Motor neuron (in vitro differentiated cells): ENCODE data around the gene RRAGD. TPM values are rescaled to one million over a fixed set of nuclear protein-coding genes. Genes with fewer than 3 reads are reported as not detected.
A peak's percentile ranks its signal among the peaks of the same experiment; 100 is the strongest.

ENCODE experiments used
- ATAC-seq, 8 experiments: fragments of 200-7000 bp; cut with Tn5 transposase; replicated peaks in 6 of 8; 2 replicates each; pipeline ENCODE4 v1.8.0; 2021; ENCODE audit warnings: mild to moderate bottlenecking in 8 of 8, moderate library complexity in 8 of 8
- H3K27ac ChIP-seq, 2 donors: fragments of 250-450 bp; sonication (Bioruptor Pico); 2 replicates each; pipeline ENCODE4 v1.9.0; 2021; ENCODE audit warnings: antibody characterized with exemption in 2 of 2, mild to moderate bottlenecking in 2 of 2, moderate library complexity in 1 of 2
- H3K4me1 ChIP-seq, 2 donors: fragments of 250-450 bp; sonication (Bioruptor Pico); replicated peaks in 1 of 2; 2 replicates each; pipeline ENCODE4 v1.6.1; 2021; ENCODE audit warnings: antibody characterized with exemption in 2 of 2, mild to moderate bottlenecking in 2 of 2, moderate library complexity in 1 of 2
- H3K4me3 ChIP-seq, 5 donors: fragments of 250-450 bp; sonication (Bioruptor Pico); 2 replicates each; pipeline ENCODE4 v1.9.0; 2021; ENCODE audit warnings: antibody characterized with exemption in 5 of 5, mild to moderate bottlenecking in 5 of 5, moderate library complexity in 4 of 5
- WGBS, 10 experiments: fragments of 450-650 bp; shearing (Covaris generic); methylation state at CpG; one replicate each; pipeline ENCODE4 v1.0.0; 2022; 5-methylcytosine and 5-hydroxymethylcytosine counted together
- in situ Hi-C, 9 experiments: fragments of 400-800 bp; cut with MboI; loops; one replicate each; pipeline ENCODE4 v1.15.0; 2021; ENCODE audit warnings: low sequenced_read_pairs in 9 of 9, low pct_unique_long_range_greater_than_20kb in 2 of 9; ENCODE audit not compliant: unreplicated experiment in 9 of 9
- total RNA-seq, 8 experiments: library from RNA; unstranded; fragments of 300-600 nt; gene quantifications; 2 replicates each; pipeline versions ENCODE4 v1.2.3 to v1.2.4, GENCODE V29; 2022

The RRAGD gene
- total RNA-seq, 8 experiments from 2014 or later = 9.6 to 90.2 (median 27.4) TPM

DNA sequence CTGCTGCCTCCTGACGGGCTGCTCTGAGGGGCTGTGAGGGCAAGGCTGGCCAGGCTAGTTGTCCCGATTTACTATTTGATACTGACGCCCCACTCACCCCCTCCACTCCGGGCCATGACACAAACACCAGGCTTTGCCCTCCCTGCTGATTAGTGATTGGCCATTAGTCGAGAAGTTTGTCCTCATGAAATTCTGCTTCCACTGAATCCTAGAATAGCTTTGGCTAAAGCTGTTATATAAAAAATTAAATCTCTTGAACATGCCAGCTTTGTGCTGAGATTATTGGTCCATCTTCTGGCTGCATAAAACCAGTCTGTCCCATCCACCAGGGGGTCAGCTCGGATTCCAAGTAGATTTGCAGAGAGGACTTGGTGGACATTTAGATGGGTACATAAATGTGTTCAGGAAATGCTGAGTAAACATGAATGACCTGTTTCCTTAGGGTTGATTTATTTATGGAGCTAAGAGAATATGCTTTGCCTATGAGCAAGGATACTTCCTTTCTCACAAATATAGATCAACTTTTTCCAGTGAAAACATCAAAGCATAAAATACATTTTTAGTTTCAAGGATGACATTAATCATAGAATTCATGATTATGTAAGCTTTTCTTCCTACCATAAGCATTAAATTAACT, 96.7 kb downstream of the RRAGD start, which contains the start of gene GABRR2:
Gene GABRR2, minus strand, starts transcription at position 51 of the 637 bp plus-strand sequence. CDS start 134 bp downstream, outside the sequence.
- ATAC-seq = peak in 1 of 8 experiments; percentile 32
- Histone ChIP-seq H3K4me3 (no peak within 1 kb of the TSS), H3K4me1 (peaks cover 10 to 20% of the 10 kb centered on the region in 2 donors), H3K27ac (no peak within 1 kb of the TSS)
- in situ Hi-C loops = no loop called here
- WGBS, 10 experiments = 68 to 100% (median 98%) methylated on average over 1 to 5 of the region's 6 CpGs; no CpG with 5 or more reads in 2 of the 10 experiments

DNA sequence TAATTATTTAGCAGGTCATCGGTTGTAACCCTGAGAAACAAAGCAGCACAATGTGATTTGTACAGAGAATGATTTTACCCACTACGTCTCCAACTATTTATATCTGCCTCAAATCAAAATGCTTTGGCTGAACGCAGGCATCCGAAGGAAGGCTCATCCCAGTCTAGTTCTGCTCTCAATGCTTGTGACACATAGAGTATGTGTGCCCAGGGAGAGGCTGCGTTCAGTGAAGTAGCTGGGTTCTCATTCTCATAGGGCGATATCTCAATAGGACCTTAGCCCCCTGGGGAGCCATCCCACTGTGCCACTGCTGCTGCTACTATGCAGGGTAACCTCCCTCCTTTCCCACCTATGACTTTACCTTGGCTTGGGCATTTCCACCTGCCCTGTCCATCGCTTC, 97.4 kb downstream of the RRAGD start:
- Histone ChIP-seq H3K27ac (no peak overlapping the region), H3K4me3 (no peak overlapping the region), H3K4me1 (peaks cover 10 to 20% of the 10 kb centered on the region in 2 donors)
- in situ Hi-C loops = no loop called here
- WGBS, 10 experiments = 72 to 100% (median 90%) methylated on average over 2 to 6 of the region's 7 CpGs; no CpG with 5 or more reads in 2 of the 10 experiments
- ATAC-seq = no peak

Other genes with a start within 250 kb of the RRAGD start
- 1 to 10 TPM in 3 of 8 experiments, under 1 TPM in 2, not detected in 3; 0.21 to 3.2 (median 1.5) TPM for gene GABRR1, start 194.9 kb downstream of the RRAGD start, total RNA-seq
- under 1 TPM; 0.16 to 0.66 (median 0.34) TPM for gene GABRR2, start 97.0 kb downstream of the RRAGD start, total RNA-seq
- 10 to 100 TPM; 17.6 to 45.2 (median 34.6) TPM for gene UBE2J1, start 59.6 kb downstream of the RRAGD start, total RNA-seq
- 10 to 100 TPM in 5 of 8 experiments, 1 to 10 TPM in 3; 2.6 to 52.4 (median 33.7) TPM for gene ANKRD6, start 20.9 kb upstream of the RRAGD start, total RNA-seq
- 10 to 100 TPM; 24.1 to 60.4 (median 32.1) TPM for gene LYRM2, start 226.5 kb upstream of the RRAGD start, total RNA-seq